ENCODE measurements around the gene PRR5L. TPM values are rescaled to one million over a fixed set of nuclear protein-coding genes. Genes with fewer than 3 reads are reported as not detected.

Gene PRR5L
- total RNA-seq, 1 donor from 2014 or later = 6.7 TPM

GRCh38 chr11:36376009-36376887 lies 80.2 kb downstream of the PRR5L start:
- Mint-ChIP-seq H3K36me3 (no peaks in the 10 kb centered on the region), H3K4me3 (peak overlapping the region; percentile 84), H3K27me3 (ENCODE audit: low read depth) (peaks cover 31% of the 10 kb centered on the region), H3K27ac (peak overlapping the region; percentile 39), H3K9me3 (no peaks in the 10 kb centered on the region), H3K4me1 (peaks cover 32% of the 10 kb centered on the region)
- TF ChIP-seq, protein P1, sequence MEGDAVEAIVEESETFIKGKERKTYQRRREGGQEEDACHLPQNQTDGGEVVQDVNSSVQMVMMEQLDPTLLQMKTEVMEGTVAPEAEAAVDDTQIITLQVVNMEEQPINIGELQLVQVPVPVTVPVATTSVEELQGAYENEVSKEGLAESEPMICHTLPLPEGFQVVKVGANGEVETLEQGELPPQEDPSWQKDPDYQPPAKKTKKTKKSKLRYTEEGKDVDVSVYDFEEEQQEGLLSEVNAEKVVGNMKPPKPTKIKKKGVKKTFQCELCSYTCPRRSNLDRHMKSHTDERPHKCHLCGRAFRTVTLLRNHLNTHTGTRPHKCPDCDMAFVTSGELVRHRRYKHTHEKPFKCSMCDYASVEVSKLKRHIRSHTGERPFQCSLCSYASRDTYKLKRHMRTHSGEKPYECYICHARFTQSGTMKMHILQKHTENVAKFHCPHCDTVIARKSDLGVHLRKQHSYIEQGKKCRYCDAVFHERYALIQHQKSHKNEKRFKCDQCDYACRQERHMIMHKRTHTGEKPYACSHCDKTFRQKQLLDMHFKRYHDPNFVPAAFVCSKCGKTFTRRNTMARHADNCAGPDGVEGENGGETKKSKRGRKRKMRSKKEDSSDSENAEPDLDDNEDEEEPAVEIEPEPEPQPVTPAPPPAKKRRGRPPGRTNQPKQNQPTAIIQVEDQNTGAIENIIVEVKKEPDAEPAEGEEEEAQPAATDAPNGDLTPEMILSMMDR (IDR thresholded peaks at IDR 0.05; ENCODE audit: unreplicated experiment) = no peak
- DNase-seq (ENCODE audit: low spot score in 2 of 2, unreplicated experiment in 2 of 2) = no peak

GRCh38 chr11:36376888-36377758 lies 81.0 kb downstream of the PRR5L start:
- Mint-ChIP-seq H3K27me3 (ENCODE audit: low read depth) (peaks cover 31% of the 10 kb centered on the region), H3K36me3 (no peaks in the 10 kb centered on the region), H3K4me1 (peaks cover 31% of the 10 kb centered on the region), H3K9me3 (no peaks in the 10 kb centered on the region), H3K27ac (peak overlapping the region; percentile 36), H3K4me3 (peak overlapping the region; percentile 84)
- TF ChIP-seq, protein P1 (IDR thresholded peaks at IDR 0.05; ENCODE audit: unreplicated experiment) = peak; percentile 27
- DNase-seq (ENCODE audit: low spot score in 2 of 2, unreplicated experiment in 2 of 2) = peak; percentile 31 to 61

- no peaks in the 10 kb centered on the region for H3K36me3 Mint-ChIP-seq
- H3K9me3 Mint-ChIP-seq = no peaks in the 10 kb centered on the region
- no peak for DNase-seq (ENCODE audit: low spot score in 2 of 2, unreplicated experiment in 2 of 2)
- TF ChIP-seq, protein P1 (IDR thresholded peaks at IDR 0.05; ENCODE audit: unreplicated experiment) = no peak
- peaks cover 31% of the 10 kb centered on the region for H3K27me3 Mint-ChIP-seq (ENCODE audit: low read depth)
- no peak overlapping the region for H3K27ac Mint-ChIP-seq
- peaks cover 26% of the 10 kb centered on the region for H3K4me1 Mint-ChIP-seq
- H3K4me3 Mint-ChIP-seq = peak overlapping the region; percentile 84
These were observed 81.9 kb downstream of the PRR5L start for GRCh38 chr11:36377759-36378564.

DNA sequence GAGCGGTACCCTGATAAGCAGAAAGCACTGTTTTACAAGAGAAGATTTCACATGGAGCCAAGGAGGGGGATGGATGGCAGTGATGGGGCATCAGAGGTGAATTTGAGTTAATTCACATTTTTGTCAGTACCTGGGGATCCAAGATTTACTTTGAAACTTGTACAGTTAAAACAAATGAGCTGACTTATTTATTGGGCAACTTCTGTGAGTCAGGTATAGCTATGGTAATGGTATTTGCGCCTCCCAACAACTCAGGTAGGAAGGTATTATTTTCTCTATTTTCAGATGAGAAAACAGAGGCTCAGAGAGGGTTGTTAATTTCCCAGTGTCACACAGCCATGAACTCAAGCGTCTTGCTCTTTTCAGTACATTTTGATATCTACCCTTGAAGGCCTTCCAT lies 83.6 kb downstream of the PRR5L start:
- DNase-seq (ENCODE audit: low spot score in 2 of 2, unreplicated experiment in 2 of 2) = no peak
- H3K4me1 Mint-ChIP-seq = peaks cover 24% of the 10 kb centered on the region
- H3K27me3 Mint-ChIP-seq (ENCODE audit: low read depth) = peaks cover 27% of the 10 kb centered on the region
- no peaks in the 10 kb centered on the region for H3K36me3 Mint-ChIP-seq
- H3K4me3 Mint-ChIP-seq = no peak overlapping the region
- no peaks in the 10 kb centered on the region for H3K9me3 Mint-ChIP-seq
- TF ChIP-seq, protein P1 (IDR thresholded peaks at IDR 0.05; ENCODE audit: unreplicated experiment) = no peak
- no peak overlapping the region for H3K27ac Mint-ChIP-seq

Measured in mesothelial cell of epicardium (in vitro differentiated cells).